Fibroblast of lung (primary cell): ENCODE measurements around the gene NUP98.

Experiments used
- EZH2 ChIP-seq: IDR thresholded peaks from 2 replicates; pipeline ENCODE4 v1.5.1; 2012; ENCODE audit warnings: low read length, control low read depth, mild to moderate bottlenecking; ENCODE audit errors: missing control alignments
- TF ChIP-seq, protein P1 (sequence below), 2 donors: IDR thresholded peaks in 1 of 2; conservative IDR thresholded peaks in 1 of 2; 1 replicate in 1 of 2; 2 replicates in 1 of 2; pipeline ENCODE4 v1.5.1; 2011 to 2012; ENCODE audit warnings: low read length in 2 of 2, control low read depth in 1 of 2, inconsistent platforms in 1 of 2, low read depth in 1 of 2, mild to moderate bottlenecking in 1 of 2

DNA sequence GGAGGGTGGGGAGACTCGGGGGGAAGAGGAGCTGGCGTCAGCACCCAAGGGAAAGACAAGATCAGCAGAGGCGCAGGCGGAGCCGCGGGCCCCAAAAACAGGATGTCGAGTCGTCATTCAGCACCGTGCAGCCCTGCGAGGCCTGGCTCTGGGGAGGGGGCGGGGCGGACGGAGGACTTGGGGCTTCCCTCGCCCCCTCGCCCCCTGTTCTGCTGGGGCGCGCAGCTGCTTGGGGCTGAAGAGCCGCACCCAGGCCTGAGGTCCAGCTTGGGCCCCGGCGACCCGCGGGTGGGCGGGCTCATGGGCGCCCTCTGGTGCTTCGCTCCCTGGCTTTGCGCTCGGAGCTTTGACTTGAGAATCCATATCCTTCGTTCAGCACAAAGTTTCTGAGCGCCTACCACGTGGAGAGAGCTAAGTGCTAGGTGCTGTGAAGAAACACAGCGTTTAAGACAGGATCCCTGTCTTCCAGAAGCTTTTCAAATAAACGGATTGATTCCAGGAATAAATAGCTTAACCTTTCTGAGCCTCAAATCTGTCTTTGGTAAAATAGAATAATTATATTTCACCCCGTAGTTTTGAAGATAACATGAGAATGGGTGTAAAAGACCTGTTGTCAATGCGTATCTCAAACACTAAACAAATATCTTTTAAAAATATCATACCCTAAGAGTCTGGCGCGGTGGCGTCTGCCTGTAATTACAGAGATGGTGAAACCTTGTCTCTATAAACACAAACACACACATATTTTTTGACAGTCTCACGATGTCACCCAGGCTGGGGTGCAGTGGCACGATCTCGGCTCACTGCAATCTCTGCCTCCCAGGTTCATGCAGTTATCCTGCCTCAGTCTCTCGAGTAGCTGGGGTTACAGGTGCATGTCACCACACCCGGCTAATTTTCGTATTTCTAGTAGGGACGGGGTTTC, 44.3 kb upstream of the NUP98 start:
- TF ChIP-seq, protein P1, sequence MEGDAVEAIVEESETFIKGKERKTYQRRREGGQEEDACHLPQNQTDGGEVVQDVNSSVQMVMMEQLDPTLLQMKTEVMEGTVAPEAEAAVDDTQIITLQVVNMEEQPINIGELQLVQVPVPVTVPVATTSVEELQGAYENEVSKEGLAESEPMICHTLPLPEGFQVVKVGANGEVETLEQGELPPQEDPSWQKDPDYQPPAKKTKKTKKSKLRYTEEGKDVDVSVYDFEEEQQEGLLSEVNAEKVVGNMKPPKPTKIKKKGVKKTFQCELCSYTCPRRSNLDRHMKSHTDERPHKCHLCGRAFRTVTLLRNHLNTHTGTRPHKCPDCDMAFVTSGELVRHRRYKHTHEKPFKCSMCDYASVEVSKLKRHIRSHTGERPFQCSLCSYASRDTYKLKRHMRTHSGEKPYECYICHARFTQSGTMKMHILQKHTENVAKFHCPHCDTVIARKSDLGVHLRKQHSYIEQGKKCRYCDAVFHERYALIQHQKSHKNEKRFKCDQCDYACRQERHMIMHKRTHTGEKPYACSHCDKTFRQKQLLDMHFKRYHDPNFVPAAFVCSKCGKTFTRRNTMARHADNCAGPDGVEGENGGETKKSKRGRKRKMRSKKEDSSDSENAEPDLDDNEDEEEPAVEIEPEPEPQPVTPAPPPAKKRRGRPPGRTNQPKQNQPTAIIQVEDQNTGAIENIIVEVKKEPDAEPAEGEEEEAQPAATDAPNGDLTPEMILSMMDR (conservative IDR thresholded peaks at IDR 0.05 in 1 of 2, IDR thresholded peaks at IDR 0.05 in 1 of 2; ENCODE audit: low read depth in 1 of 2, low read length in 2 of 2) = peak; percentile 72 to 77
- no peak for TF ChIP-seq EZH2
